Effector memory CD4-positive, alpha-beta T cell (primary cell): ENCODE measurements around the gene RNF13.
"Not testable (repeated sequence)": the region's sequence is repeated elsewhere in the genome, so short reads cannot be mapped to it uniquely, and the experiment has no call there.

Experiments
- DNase-seq, 3 donors: peaks; one replicate each; pipeline ENCODE4 v3.0.0-alpha.2; 2020
- H3K27ac ChIP-seq: 2 replicates; pipeline ENCODE4 v1.7.0; 2013; ENCODE audit warnings: mild to moderate bottlenecking, low read length, moderate library complexity; ENCODE audit not compliant: insufficient read depth, poor library complexity, severe bottlenecking
- H3K27me3 ChIP-seq: replicated peaks from 2 replicates; pipeline ENCODE4 v1.7.0; 2013; ENCODE audit warnings: mild to moderate bottlenecking, low read length; ENCODE audit not compliant: insufficient read depth, control insufficient read depth, poor library complexity, severe bottlenecking
- H3K36me3 ChIP-seq: 2 replicates; pipeline ENCODE4 v1.7.0; 2013; ENCODE audit warnings: mild to moderate bottlenecking, low read length, moderate library complexity; ENCODE audit not compliant: control insufficient read depth, insufficient read depth
- H3K4me1 ChIP-seq: 2 replicates; pipeline ENCODE4 v1.7.0; 2013; ENCODE audit warnings: low read length, mild to moderate bottlenecking; ENCODE audit not compliant: control insufficient read depth, insufficient read depth, poor library complexity, severe bottlenecking
- H3K4me3 ChIP-seq: 2 replicates; pipeline ENCODE4 v1.7.0; 2013; ENCODE audit warnings: low read length, low read depth, mild to moderate bottlenecking; ENCODE audit not compliant: insufficient read depth, poor library complexity, severe bottlenecking
- H3K9me3 ChIP-seq: 2 replicates; pipeline ENCODE4 v1.7.0; 2013; ENCODE audit warnings: mild to moderate bottlenecking, low read length, moderate library complexity; ENCODE audit not compliant: control insufficient read depth

RNF13 gene

GRCh38 chr3:149938392-149939055 is 125.5 kb downstream of the RNF13 start:
- not testable (repeated sequence) for H3K4me1 ChIP-seq, H3K27me3 ChIP-seq, H3K27ac ChIP-seq, H3K4me3 ChIP-seq, H3K36me3 ChIP-seq, H3K9me3 ChIP-seq, DNase-seq

- Histone ChIP-seq H3K4me1 (no peaks in the 10 kb centered on the region), H3K4me3 (no peak overlapping the region), H3K27me3 (no peaks in the 10 kb centered on the region), H3K9me3 (no peaks in the 10 kb centered on the region), H3K36me3 (peaks cover 4% of the 10 kb centered on the region), H3K27ac (no peak overlapping the region)
- DNase-seq = no peak
These were observed 128.2 kb downstream of the RNF13 start for GRCh38 chr3:149941186-149941585.

- no peak overlapping the region for H3K4me3 ChIP-seq
- H3K27ac ChIP-seq = no peak overlapping the region
- peaks cover 4% of the 10 kb centered on the region for H3K36me3 ChIP-seq
- no peaks in the 10 kb centered on the region for H3K9me3 ChIP-seq
- DNase-seq = no peak
- H3K4me1 ChIP-seq = no peaks in the 10 kb centered on the region
- no peaks in the 10 kb centered on the region for H3K27me3 ChIP-seq
These were observed 128.9 kb downstream of the RNF13 start for GRCh38 chr3:149941946-149942345.

- no peak for DNase-seq
- Histone ChIP-seq H3K36me3 (peaks cover 4% of the 10 kb centered on the region), H3K27ac (no peak overlapping the region), H3K4me3 (no peak overlapping the region), H3K4me1 (no peaks in the 10 kb centered on the region), H3K27me3 (no peaks in the 10 kb centered on the region), H3K9me3 (no peaks in the 10 kb centered on the region)
These were observed 129.4 kb downstream of the RNF13 start for GRCh38 chr3:149942409-149942808.

GRCh38 chr3:149943966-149944365 is 131.0 kb downstream of the RNF13 start:
- H3K27me3 ChIP-seq, H3K27ac ChIP-seq, H3K4me1 ChIP-seq, H3K9me3 ChIP-seq, H3K36me3 ChIP-seq, DNase-seq, H3K4me3 ChIP-seq: not testable (repeated sequence)

GRCh38 chr3:149947231-149947630 is 134.2 kb downstream of the RNF13 start:
- no peaks in the 10 kb centered on the region for H3K9me3 ChIP-seq
- no peak for DNase-seq
- no peak overlapping the region for H3K4me3 ChIP-seq
- H3K27ac ChIP-seq = no peak overlapping the region
- no peaks in the 10 kb centered on the region for H3K36me3 ChIP-seq
- H3K4me1 ChIP-seq = no peaks in the 10 kb centered on the region
- no peaks in the 10 kb centered on the region for H3K27me3 ChIP-seq

- Histone ChIP-seq H3K4me1 (no peaks in the 10 kb centered on the region), H3K36me3 (no peaks in the 10 kb centered on the region)
These were observed 136.2 kb downstream of the RNF13 start for GRCh38 chr3:149949181-149949580.

GRCh38 chr3:149954812-149955211 is 141.8 kb downstream of the RNF13 start:
- no peak overlapping the region for H3K27ac ChIP-seq
- no peak for DNase-seq
- no peaks in the 10 kb centered on the region for H3K27me3 ChIP-seq
- no peak overlapping the region for H3K4me3 ChIP-seq
- no peaks in the 10 kb centered on the region for H3K36me3 ChIP-seq
- no peaks in the 10 kb centered on the region for H3K9me3 ChIP-seq
- H3K4me1 ChIP-seq = peaks cover 3% of the 10 kb centered on the region

More at GRCh38 chr3:149949181-149949580, 136.2 kb downstream of the RNF13 start:
- H3K27ac ChIP-seq = no peak overlapping the region
- H3K9me3 ChIP-seq = no peaks in the 10 kb centered on the region
- no peak overlapping the region for H3K4me3 ChIP-seq
- no peak for DNase-seq
- no peaks in the 10 kb centered on the region for H3K27me3 ChIP-seq

GRCh38 chr3:149955449-149955848 is 142.4 kb downstream of the RNF13 start:
- Histone ChIP-seq H3K27me3 (no peaks in the 10 kb centered on the region), H3K4me3 (no peak overlapping the region), H3K27ac (no peak overlapping the region), H3K36me3 (no peaks in the 10 kb centered on the region), H3K9me3 (no peaks in the 10 kb centered on the region), H3K4me1 (peaks cover 3% of the 10 kb centered on the region)
- DNase-seq = no peak

- Histone ChIP-seq H3K4me3 (no peak overlapping the region), H3K9me3 (no peaks in the 10 kb centered on the region), H3K27me3 (no peaks in the 10 kb centered on the region), H3K27ac (no peak overlapping the region), H3K4me1 (peaks cover 3% of the 10 kb centered on the region), H3K36me3 (no peaks in the 10 kb centered on the region)
- DNase-seq = no peak
These were observed 144.5 kb downstream of the RNF13 start for GRCh38 chr3:149957361-149958125.
